Lower leg skin (tissue), 4 donors: Measurements from ENCODE around the gene GPR37L1. TPM values are rescaled to one million over a fixed set of nuclear protein-coding genes. Genes with fewer than 3 reads are reported as not detected.

ENCODE experiments used
- DNase-seq, 2 donors: peaks; one replicate each; pipeline ENCODE4 v3.0.0-alpha.2; 2019; ENCODE audit warnings: low spot score in 2 of 2
- H3K4me3 ChIP-seq: fragments of 200-600 bp; sonication (generic); 2 replicates; pipeline ENCODE4 v1.5.1; 2017; ENCODE audit warnings: mild to moderate bottlenecking, low read depth; ENCODE audit not compliant: poor library complexity, severe bottlenecking
- POLR2A ChIP-seq, 2 donors: fragments of 450-650 bp; IDR thresholded peaks; one replicate each; pipeline ENCODE4 v1.6.1; 2016 to 2017; ENCODE audit warnings: antibody characterized with exemption in 2 of 2, mild to moderate bottlenecking in 1 of 2, moderate library complexity in 1 of 2
- WGBS, 2 donors: methylation state at CpG; one replicate each; pipeline ENCODE4 v1.1.5; 2018; 5-methylcytosine and 5-hydroxymethylcytosine counted together
- intact Hi-C: fragments of 100-400 bp; cut with DNase I; formaldehyde crosslinking; loops from one replicate; pipeline ENCODE4 v1.15.0; 2023; ENCODE audit warnings: low total_unique reads
- total RNA-seq, 4 donors: library from RNA; depleted of rRNA; stranded (reverse); fragments of >200 nt; gene quantifications; one replicate each; pipeline ENCODE4 v1.1.0, GENCODE V29; 2016
- TF ChIP-seq, protein P1 (sequence below), 3 donors: fragments of 450-650 bp; IDR thresholded peaks; one replicate each; pipeline ENCODE4 v1.5.1; 2016; ENCODE audit warnings: antibody characterized with exemption in 3 of 3, mild to moderate bottlenecking in 3 of 3, moderate library complexity in 2 of 3

The GPR37L1 gene
- total RNA-seq, 4 donors from 2014 or later, result 0.02 to 0.06 TPM; not detected in 2

DNA sequence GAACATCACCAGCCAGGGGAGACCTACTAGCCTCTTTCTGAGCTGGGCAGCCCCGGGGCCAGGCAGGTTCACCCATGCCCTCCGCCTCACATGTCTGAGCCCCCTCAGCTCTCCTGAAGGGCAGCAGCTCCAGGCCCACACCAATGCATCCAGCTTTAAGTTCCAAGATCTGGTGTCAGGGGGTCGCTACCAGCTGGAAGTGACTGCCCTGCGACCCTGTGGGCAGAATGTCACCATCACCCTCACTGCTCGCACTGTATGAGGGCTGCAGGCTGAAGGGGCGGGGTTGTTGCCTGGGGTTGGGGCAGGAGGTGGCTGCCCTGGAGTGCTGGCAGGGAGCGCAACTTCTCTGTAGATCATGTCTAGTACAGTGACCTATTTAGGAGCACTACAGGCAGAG is 46.1 kb downstream of the GPR37L1 start:
- 92 to 100% methylated on average over 2 to 7 of the region's 7 CpGs for WGBS, 2 donors
- intact Hi-C loops, result no loop called here
- TF ChIP-seq, protein P1, sequence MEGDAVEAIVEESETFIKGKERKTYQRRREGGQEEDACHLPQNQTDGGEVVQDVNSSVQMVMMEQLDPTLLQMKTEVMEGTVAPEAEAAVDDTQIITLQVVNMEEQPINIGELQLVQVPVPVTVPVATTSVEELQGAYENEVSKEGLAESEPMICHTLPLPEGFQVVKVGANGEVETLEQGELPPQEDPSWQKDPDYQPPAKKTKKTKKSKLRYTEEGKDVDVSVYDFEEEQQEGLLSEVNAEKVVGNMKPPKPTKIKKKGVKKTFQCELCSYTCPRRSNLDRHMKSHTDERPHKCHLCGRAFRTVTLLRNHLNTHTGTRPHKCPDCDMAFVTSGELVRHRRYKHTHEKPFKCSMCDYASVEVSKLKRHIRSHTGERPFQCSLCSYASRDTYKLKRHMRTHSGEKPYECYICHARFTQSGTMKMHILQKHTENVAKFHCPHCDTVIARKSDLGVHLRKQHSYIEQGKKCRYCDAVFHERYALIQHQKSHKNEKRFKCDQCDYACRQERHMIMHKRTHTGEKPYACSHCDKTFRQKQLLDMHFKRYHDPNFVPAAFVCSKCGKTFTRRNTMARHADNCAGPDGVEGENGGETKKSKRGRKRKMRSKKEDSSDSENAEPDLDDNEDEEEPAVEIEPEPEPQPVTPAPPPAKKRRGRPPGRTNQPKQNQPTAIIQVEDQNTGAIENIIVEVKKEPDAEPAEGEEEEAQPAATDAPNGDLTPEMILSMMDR (IDR thresholded peaks at IDR 0.05), result no peak
- no peak for TF ChIP-seq POLR2A (IDR thresholded peaks at IDR 0.05)
- H3K4me3 ChIP-seq, result no peak overlapping the region
- DNase-seq, result no peak

DNA sequence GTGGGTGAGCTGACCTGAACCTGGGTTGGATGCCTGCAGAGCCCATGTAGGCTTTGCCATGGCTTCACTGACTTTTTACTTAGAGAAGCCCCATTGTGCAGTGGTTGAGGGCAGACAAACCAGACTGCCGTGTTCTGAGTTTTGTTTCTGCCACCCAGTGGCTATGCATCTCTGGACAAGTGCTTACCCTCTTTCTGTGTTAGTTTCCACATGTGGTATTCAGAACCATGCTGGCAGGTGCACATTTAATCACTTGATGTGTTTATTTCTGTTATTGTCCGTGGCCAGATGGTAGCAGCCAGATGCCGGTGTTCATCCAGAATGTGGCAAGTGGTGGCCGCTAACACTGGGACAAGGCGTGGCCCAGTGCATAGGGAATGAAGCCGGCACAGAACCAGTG is 48.0 kb downstream of the GPR37L1 start:
- WGBS, 2 donors, result 85 to 91% methylated on average over 6 of the region's 6 CpGs
- H3K4me3 ChIP-seq, result no peak overlapping the region
- DNase-seq, result no peak
- no peak for TF ChIP-seq POLR2A (IDR thresholded peaks at IDR 0.05)
- TF ChIP-seq, protein P1 (IDR thresholded peaks at IDR 0.05), result no peak
- intact Hi-C loops, result no loop called here

DNA sequence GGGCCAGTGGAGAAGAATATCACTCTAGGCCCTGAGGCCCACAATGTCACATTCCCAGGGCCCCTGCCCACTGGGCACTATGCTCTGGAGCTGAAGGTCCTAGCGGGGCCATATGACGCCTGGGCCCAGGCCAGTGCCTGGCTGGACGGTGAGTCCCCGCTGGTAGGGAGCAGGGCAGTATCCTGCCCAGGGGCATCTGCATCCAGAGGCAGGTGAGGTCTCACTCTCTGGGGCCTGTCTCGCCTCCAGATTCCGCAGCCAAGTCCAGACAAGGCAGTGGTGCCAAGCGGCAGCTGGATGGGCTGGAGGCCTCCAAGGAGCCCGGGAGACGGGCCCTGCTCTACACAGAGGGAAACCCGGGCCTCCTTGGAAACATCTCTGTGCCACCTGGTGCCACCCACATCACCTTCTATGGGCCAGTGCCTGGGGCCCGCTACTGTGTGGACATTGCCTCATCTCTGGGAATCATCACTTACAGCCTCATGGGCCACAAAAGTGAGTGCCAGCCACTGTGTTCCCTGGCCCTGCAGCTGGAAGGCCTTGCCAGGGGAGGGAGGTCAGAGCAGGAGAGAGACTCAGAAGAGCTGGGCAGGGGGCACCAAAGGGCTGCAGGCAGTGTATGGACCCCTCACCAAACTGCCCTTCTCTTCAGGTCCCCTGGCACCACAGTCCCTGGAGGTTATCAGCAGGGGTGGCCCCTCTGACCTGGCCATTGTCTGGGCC is 48.7 kb downstream of the GPR37L1 start:
- no peak for DNase-seq
- intact Hi-C loops, result no loop called here
- H3K4me3 ChIP-seq, result no peak overlapping the region
- WGBS, 2 donors, result 91 to 93% methylated on average over 8 to 11 of the region's 11 CpGs
- no peak for TF ChIP-seq POLR2A (IDR thresholded peaks at IDR 0.05)
- TF ChIP-seq, protein P1 (IDR thresholded peaks at IDR 0.05), result no peak

DNA sequence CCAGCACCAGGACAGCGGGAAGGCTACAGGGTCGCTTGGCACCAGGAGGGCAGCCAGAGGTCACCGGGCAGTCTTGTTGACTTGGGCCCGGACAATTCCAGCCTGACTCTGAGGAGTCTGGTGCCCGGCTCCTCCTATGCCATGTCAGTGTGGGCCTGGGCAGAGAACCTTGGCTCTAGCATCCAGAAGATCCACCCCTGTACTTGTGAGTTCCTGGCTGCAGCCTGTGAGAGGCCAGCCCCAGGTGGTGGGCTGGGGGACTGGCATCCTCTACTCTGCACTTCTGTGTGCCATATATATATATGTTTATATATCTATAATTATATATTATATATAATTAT is 49.3 kb downstream of the GPR37L1 start:
- TF ChIP-seq, protein P1 (IDR thresholded peaks at IDR 0.05), result no peak
- no peak for TF ChIP-seq POLR2A (IDR thresholded peaks at IDR 0.05)
- no peak for DNase-seq
- intact Hi-C loops, result no loop called here
- no peak overlapping the region for H3K4me3 ChIP-seq
- 89 to 100% methylated on average over 3 to 5 of the region's 5 CpGs for WGBS, 2 donors

DNA sequence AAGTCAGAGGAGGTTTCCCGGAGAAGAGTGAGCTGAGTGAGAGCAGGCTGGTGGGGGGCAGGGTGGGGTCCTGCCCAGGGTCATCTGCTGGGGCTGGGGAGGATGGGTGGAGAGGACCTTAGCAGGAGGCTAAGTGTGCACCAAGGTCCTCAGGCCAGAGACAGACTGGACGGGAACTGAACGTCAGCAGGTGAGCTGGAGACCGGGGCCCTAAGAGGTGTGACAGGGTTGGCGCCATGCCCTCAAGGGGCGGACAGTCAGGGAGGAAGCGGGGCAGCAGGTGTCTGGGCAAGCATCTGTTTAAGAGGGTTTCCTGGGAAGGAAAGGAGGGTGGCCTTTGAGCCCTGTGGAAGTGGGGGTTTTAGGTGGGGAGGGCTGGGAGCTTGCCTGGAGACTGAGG is 51.3 kb downstream of the GPR37L1 start:
- WGBS, 2 donors, result 79 to 83% methylated on average over 7 of the region's 7 CpGs
- no peak for DNase-seq

More for the DNA sequence above, 51.3 kb downstream of the GPR37L1 start:
- TF ChIP-seq POLR2A (IDR thresholded peaks at IDR 0.05), result no peak
- TF ChIP-seq, protein P1 (IDR thresholded peaks at IDR 0.05), result no peak
- intact Hi-C loops, result no loop called here
- H3K4me3 ChIP-seq, result no peak overlapping the region
